Daoy (cell line): ENCODE measurements around the gene C13orf46. TPM values are rescaled to one million over a fixed set of nuclear protein-coding genes. Genes with fewer than 3 reads are reported as not detected.

Source experiments
- DNase-seq: peaks from one replicate; pipeline ENCODE4 v3.0.0-alpha.2; 2015; ENCODE audit warnings: low read depth
- total RNA-seq: library from RNA; depleted of rRNA; stranded (reverse); fragments of >200 nt; shearing (Covaris generic); gene quantifications from 2 replicates; pipeline ENCODE4 v1.2.3, GENCODE V29; 2014

Gene C13orf46
- total RNA-seq, 1 experiment from 2014 or later, result not detected

DNA sequence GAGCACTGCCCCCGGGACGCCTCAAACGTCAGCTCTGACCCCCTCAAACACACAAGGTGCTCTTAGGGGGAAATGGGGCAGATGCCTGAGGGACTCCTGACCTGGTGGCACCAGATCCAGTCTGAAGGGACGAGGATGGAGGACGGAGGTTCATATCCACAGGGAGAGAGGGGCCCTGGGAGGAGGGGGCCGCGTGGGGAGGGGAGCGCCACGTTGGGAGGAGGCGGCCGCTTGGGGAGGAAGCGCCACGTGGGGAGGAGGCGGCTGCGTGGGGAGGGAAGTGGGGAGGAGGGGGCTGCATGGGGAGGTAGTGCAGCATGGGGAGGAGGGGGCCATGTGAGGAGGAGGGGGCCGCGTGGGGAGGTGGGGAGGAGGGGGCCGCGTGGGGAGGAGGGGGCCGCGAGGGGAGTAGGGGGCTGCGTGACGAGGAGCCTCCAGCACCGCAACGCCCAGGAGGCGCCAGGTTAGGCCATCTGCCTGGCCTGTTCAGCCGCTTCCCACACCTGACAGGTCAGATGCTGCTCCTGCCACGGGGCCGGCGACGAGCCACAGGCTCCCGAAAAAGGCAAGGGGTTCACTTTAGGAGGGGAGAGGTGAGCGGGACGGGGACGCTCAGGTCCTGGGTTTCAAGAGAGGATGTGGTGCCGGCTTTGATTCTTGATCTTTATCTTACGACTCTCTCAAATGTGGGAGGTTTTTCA, 36.7 kb upstream of the C13orf46 start:
- no peak for DNase-seq

DNA sequence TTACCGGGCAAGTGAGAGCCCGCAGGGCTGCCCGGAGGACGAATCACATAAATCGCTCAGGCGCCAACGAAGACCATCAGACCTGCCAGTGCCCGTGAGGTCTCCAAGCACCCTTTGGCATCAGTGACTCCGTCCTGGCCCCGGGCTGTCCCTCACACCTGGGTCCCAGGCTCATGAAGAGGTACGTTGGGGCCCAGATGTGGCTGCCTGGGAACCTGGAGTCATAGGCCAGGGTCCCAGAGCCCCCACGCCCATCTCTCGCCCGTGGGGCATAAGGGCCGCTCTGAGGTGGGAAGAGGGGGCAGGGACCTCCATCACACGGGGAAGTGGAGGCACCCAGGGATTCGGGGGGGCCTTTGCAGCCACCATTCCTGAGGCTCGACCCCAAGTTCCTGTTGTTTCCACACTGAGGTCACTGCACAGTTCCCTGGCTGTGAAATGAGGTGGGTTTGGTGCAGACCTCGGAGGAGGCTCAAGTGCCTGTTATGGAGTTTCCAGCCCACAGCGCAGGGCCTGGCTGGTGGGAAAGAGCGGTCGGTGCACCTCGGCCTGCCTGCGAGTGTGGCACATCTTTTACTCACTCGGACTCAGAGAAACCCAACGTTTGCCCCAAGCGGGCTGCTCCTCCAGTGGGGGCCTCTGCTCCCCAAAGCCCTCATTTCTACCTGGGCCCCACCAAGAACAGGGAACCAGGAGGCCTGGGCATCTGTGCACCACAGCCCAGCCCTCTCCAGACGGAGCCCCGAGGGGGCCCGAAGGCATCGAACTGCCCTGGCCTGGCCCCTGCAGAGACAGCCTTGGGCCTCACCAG, 35.9 kb upstream of the C13orf46 start:
- DNase-seq, result no peak

DNA sequence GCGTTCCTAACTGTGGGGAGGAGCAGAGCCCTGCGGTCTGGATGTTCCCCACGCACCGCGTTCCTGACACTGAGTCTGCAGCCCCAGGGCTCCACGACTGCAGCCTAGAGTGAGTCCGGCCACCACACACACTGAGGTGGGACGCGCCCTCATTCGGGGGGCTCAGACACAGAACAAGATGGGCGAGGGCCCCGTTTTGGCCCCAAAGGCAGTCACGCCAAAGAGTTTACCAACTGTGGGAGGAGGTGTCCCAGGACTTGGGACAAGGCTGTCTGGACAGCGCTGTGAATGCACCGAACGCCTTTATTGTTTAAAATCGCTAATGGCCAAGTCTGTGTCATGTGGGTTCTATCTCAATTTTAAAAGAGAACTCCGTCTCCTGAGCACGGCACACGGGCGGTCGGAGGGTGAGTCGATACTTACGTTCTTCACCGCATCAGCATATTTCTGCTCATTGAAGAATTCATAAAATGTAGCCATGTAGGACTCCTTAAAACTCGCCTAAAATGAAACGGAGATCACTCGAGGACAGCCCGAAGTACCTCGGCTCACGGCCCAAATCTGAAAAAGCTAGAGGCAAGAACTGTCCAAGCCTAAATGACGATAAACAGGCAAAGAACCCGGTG, 35.2 kb upstream of the C13orf46 start:
- no peak for DNase-seq

DNA sequence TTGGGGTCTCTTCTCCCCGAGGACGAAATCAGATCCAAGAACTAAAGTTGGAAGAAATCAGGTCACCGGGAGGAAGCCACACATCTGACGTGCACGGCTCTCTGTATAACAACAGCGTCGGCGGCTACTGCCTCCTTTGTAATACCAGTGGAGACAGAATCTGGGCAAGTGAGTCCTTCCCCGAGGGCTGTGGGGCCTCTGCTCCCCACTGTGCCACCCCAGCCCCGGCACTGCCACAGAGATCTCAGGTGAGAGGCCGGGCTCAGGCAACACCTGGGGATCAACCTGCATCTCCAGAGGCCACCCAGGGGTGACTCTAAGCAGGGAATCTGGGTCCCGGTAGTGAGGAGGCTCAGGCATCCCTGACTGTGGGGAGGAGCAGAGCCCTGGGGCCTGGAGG, 33.7 kb upstream of the C13orf46 start:
- DNase-seq, result no peak

DNA sequence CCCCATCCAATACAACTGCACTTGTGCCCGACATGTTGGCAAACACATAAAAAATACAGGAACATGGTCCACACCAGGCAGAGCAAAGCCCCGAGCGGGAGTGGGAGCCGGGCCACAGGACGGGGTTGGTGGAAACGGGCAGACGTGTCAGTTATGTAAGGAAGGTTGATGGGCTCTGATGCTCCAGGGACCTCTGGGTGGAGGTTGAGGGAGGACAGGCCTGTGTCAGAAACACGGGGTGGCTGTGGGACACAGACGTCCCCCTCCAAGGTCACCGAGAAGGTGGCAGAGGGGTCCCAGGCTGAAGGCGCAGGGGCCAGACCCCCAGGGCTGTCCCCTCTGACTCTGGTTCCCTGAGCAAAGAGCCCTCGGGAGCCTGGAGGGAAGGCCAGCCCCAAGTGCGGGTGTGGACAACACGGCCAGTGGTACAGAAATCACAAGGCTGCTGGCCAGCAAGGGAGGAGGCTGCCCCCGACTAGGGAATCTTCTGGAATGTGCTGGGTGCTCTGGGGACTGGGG, 31.4 kb upstream of the C13orf46 start:
- no peak for DNase-seq

DNA sequence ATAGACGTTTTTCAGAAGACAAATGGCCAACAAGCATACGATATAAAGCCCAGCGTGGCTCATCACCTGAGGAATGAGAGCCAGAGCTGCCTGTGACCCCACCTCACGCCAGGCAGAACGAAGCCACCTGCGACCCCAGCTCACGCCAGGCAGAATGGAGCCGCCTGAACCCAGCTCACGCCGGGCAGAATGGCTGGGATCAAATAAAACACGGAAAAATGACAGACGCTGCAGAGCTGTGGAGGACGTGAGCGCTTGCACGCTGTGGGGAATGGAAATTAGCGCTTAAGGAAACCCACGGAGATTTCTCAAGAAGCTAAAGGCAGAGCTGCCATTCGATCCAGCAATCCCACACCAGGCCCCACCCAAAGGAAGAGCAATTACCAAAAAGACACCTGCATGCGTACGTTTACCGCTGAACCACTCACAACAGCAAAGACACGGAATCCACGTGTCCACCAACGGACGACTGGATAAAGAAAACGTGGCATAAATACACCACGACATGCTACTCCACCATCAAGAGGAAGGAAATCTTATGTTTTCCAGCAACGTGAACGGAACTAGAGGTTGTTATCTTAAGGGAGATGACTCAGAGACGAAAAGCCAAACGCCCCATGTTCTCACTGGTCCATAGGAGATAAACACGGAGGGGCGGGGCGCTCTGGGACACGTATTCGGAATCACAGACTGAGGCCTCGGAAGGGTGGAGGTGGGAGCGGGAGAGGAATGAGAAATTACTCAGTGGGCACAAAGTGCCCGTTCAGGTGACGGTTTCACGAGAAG, 30.7 kb upstream of the C13orf46 start:
- peak; percentile 51 for DNase-seq

DNA sequence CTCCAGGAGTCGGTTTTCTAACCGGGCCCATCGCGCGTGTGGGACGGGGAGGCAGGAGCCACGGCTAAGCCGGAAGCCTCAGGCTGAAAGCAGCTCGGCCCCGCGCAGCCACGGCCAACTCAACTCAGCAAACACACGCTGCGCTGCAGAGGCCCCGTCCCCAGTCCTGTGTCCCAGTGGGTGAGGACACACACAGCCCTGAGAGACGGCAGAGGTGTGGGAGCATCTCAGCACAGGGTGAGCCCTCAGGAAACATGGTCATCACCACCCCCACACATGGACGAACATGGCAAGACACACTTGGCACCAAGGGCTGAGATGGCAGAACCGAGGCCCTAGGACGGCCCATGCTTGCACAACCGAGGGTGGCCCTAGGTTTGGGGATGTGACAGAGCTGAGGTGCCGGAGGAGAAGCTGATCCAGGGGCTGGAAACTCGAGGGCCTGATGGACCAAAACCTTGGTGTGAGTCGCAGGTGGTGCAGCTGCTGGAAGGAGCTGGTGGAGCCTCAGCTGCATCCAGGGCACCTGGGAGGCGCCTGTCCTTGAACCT, 29.0 kb upstream of the C13orf46 start:
- DNase-seq, result no peak

DNA sequence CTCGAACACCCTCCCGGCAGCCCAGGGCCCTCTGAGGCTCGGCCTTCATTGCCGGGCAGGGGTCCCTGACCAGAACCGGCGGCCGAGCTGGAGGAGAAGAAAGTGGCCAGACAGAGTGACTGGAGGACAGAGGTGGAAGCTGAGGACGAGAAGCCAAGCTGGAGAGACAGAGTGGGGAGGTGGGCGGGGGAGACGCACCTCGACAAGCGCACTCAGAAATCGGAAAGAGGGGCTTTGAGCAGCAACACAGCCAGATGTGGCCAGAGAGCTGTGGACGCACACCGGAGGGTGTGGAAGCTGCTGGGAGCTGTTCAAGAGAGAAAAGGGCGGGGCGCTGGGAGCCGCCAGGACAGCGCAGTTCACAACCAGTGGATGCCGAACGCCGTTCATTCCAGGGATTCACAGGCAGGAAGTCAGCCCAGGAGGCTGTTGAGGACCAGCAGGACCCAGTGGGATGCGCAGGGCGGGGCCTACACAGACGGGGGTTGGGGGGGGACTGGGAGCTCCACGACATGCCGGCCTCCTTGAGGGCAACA, 28.2 kb upstream of the C13orf46 start:
- no peak for DNase-seq

DNA sequence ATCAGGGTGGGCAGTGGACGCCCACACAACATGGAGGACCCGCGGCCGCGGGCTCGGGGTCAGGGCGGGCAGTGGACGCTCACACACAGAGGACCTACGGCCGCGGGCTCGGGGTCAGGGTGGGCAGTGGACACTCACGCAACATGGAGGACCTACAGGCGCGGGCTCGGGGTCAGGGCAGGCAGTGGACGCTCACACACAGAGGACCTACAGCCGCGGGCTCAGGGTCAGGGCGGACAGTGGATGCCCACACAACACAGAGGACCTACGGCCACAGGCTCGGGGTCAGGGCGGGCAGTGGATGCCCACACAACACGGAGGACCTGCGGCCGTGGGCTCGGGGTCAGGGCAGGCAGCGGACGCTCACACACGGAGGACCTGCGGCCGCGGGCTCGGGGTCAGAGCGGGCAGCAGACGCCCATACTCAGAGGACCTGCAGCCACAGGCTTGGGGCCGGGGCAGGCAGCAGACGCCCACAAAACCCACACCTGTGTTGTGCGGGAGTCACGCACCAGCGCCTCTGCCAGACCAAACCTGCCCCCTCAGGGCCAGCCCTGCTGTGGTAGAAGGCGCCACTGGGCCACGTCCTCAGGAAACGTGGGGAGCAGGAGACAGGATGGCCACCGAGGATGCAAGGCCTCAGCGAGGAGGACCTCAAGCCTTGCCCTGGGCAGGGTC, 27.6 kb upstream of the C13orf46 start:
- DNase-seq, result no peak

DNA sequence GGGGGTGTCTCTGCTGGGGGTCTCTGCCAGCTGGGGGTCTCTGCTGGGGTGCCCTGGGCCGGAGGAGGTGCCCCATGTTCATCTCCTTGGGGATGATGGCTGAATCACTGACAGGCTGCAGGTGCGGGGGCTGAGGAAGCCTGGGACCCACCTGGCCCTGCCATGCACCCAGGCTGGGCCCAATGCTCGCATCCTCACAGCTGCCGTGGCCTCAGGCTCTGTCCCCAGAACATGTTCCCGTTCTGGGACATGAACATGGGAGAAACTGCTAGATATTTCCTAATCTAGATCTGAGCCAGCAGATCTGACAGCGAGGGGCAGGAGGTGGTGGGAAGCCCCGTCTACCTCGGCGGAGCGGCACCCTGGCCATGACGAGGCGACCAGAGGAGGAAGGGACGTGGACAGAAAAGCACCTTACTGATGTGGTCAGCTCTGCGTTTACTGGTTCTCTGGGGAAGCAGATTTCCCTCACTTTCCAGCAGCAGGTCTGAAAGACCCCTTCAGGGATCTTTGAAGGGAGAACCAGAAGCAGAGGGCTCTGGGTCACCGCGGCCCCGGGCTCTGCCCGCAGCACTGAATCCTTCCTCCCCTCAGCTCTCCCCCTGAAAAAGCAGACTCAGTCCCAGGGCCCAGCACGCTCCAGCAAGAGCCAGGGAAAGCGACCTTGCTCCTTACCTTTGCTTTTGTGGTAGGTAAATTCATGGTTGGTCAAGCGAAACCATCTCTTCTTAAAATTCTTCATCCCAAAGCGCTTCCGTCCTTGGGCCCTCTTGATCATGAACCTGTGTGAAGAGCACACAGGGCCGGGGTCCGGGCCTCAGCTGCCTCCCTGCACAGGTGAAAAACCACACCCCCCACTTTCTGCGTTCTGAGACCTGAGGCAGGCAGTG, 26.5 kb upstream of the C13orf46 start:
- DNase-seq, result no peak

DNA sequence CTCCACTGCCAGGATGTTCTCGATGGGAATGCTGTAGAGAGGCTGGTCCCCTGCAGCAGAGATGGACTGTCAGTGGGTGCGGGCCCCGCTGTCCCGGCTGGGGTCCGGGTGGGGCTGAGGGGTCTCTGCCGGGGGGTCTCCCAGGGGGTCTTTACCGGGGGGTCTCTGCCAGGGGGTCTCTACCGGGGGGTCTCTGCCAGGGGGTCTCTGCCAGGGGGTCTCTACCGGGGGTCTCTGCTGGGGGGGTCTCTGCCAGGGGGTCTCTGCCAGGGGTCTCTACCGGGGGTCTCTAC, 25.7 kb upstream of the C13orf46 start:
- DNase-seq, result no peak

DNA sequence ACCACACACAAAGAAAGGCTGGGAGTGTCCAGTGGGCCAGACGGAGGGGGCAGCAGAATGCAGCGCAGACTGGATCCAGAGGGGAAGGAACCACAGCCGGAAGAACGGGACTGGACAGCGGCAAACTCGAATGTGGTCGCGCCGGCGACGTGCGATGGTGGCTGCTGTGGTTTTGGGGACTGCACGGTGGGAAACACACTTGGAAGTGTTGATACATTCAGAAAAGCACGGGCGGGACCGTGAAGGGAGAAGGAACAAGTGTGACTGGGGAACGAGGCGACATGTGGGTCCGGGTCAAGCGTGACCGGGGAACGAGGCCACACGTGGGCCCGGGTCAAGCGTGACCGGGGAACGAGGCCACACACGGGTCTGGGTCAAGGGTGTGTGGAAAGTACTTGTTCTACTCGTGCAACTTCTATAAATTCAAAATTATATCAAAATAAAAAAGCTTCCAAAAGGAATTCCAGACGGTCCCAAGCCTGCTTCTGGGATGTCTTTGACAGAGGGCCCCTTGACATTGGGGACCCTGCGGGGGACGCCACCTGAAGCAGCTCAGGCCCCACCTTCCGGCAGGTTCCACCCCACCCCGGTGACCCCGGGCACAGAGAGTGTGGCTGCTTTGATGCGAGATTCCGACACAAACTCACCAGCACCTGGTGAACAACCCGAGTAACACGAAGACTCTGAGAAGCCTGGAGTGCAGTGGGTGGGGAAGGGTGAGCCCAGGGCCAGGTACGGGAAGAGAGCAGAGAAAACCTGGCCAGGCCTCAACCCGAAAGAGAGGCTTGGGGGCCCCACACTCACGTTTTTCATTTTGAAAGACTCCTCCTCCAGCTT, 25.1 kb upstream of the C13orf46 start:
- no peak for DNase-seq

DNA sequence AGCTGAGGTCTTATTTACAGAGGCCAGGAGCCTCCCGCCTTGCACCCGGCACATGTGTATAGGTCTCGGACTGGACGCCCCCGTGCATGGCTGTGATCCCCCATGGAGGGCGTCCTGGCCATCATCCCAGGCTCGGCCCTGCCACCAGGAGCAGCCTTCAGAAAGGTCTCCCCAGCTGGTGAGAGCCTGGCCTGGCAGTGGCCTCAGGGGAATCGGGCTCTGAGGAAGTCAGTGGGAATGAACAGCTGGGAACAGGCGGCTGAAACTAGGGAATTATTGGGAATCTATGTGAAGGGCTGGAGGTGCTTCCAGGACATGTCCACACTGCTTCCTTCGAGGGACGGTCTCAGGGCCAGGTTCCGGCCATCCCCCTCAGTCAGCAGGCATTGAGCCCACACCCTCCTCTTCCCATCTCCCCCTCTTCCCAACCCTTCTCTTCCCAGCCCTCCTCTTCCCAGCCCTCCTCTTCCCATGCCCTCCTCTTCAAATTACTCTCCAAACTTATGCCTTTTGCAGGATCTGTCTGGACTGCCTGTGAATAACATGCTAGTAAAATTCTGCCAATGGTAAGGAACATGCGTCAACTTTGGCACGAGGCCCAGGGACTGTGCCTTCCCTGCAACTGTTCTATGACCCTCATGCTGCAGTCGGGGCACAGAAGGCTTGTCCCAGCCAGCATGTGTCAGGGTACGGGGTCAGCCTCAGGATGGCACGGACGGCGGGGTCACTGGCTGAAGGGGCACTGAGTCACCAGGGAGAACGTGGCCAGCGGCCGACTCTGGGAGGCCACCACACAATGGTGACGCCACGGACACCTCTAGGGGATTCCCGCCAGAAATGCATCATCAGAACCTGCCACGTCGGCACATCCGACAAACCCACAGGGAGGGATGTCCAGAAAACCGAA, 24.2 kb upstream of the C13orf46 start:
- peak; percentile 54 for DNase-seq

DNA sequence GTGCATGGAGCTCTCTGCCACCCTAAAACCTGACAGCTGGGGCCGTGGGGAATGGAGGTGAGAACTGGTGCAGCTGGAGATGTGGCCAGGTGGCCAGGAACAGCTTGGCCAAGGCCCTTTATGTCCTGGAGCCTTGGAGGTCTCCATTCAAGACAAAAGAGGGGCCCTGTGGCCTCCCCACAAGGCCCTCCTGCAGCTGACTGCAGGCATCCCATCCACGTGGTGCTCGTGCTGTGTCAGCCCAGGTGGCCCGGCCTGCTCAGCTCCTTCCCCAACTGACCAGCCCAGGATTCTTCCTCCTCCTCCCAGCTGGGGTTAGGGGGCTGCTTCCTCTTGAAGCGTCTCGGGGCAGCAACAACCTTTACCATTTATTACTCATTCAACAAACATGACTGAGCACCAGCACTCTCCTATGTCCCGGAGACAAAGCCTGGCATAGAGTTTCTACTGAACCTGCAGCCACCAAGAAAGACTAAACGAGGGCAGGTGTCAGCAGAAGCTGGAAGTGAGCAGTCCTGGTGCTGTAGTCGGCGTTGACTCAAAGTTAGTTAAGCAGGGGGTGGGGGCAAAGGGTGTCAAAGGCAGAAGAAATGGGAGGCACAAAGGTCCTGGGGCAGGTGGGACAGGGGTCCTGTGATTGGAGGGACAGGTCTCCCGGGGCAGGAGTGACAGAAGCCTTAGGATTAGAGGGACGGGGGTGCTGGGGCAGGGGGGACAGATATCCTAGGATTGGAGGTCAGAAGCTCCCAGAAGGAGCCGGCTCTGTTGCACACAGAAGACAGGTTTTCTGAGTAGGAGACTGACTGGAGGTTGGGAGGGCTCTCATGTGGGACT, 23.3 kb upstream of the C13orf46 start:
- DNase-seq, result no peak

DNA sequence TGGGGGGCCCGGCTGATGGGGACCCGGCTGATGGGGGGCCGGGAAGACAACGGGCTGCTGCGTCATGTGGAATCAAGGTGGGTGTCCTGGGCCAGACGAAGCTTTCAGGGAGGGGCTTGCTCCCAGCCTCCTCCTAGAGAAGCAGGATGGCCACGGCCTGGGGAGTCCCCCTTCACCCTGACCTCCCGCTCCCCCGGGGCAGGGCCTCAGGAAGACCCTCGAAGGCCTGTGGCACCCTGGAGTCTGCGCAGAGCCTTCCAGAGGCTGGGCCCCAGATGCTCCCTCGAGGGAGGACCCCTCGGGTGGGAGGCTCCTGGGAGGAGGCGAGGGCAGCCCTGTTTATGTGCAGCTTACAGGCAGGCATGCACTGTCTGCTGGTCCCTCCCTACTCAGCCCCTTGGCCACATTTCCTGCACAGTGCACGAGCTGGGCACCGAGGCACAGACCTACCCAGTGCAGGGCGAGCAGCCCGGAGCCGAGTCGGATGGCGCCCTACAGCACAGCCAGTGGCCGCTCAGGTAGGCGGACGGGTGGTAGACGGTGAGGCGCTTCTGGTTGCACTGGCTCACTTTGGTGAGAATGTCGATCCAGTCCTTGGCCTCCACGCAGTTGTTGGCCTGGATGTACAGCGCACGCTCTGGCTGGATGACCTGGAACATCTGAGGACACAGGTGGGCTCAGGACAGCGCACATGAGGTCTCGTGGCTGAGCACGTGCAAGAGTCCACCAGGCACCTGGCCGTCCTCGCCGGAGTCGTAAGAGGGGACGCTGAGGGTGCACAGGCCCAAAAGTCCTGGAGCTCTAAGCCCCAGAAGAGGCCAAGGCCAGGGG, 22.4 kb upstream of the C13orf46 start:
- no peak for DNase-seq

DNA sequence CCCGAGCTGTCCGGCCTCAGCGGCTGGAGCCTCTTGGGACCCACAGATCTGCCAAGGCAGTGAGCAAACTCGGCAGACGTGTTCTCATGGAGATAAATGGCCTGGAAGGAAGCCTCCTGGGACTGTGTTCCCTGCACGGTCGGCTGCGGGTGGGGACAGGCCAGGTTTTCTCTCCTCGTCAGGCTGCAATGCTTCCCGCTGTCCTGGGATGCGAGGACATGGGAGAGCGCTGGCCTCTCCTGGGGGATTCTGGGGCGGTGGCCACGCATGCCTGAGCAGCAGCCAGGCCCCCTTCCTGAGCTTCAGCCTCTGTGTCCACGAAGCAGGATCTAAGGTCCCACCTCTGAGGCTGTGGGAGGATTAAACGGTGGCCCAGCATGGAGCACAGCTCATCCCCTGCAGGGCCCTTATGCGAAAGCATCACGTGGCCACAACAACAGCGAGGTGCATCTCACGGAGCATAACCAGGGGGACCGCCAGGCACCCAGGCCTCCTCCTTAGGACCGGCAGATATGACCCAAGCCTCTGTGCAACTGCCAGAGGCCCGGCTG, 21.2 kb upstream of the C13orf46 start:
- DNase-seq, result no peak
